Inferior parietal cortex (tissue), 1 donor: Measurements from ENCODE around the gene HBZ.
A peak's percentile ranks its signal among the peaks of the same experiment; 100 is the strongest.
"Not testable (repeated sequence)": the region's sequence is repeated elsewhere in the genome, so short reads cannot be mapped to it uniquely, and the experiment has no call there.

Experiments
- DNase-seq: peaks from one replicate; pipeline ENCODE4 v3.0.0-alpha.2; 2016; ENCODE audit errors: extremely low spot score

The HBZ gene

GRCh38 chr16:179211-180092 lies 27.0 kb downstream of the HBZ start:
- DNase-seq, result no peak

GRCh38 chr16:180101-180675 lies 27.7 kb downstream of the HBZ start, which contains the start of gene HBQ1:
HBQ1 (plus strand) TSS chr16:180459; CDS start chr16:180487, 28 bp downstream.
- DNase-seq, result no peak

- DNase-seq, result no peak
Measured at GRCh38 chr16:180681-181564, 28.5 kb downstream of the HBZ start.

- DNase-seq, result peak; percentile 64
Measured at GRCh38 chr16:181565-182021, 29.1 kb downstream of the HBZ start.

- no peak for DNase-seq
Measured at GRCh38 chr16:183005-183404, 30.6 kb downstream of the HBZ start.

- DNase-seq, result no peak
Measured at GRCh38 chr16:185213-185612, 32.8 kb downstream of the HBZ start.

GRCh38 chr16:185691-186090 lies 33.2 kb downstream of the HBZ start:
- no peak for DNase-seq

GRCh38 chr16:187330-187729 lies 34.9 kb downstream of the HBZ start:
- DNase-seq, result no peak

- no peak for DNase-seq
Measured at GRCh38 chr16:188674-189073, 36.2 kb downstream of the HBZ start.

GRCh38 chr16:189604-190186 lies 37.3 kb downstream of the HBZ start:
- no peak for DNase-seq

- DNase-seq, result no peak
Measured at GRCh38 chr16:191831-192230, 39.4 kb downstream of the HBZ start.

GRCh38 chr16:192686-193085 lies 40.2 kb downstream of the HBZ start:
- DNase-seq, result no peak

- no peak for DNase-seq
Measured at GRCh38 chr16:193441-193840, 41.0 kb downstream of the HBZ start.

GRCh38 chr16:194516-194915 lies 42.1 kb downstream of the HBZ start:
- DNase-seq, result no peak

GRCh38 chr16:200388-200787 lies 47.9 kb downstream of the HBZ start:
- no peak for DNase-seq

GRCh38 chr16:203246-203645 lies 50.8 kb downstream of the HBZ start:
- DNase-seq, result no peak

- not testable (repeated sequence) for DNase-seq
Measured at GRCh38 chr16:204046-204445, 51.6 kb downstream of the HBZ start.
